Upper lobe of left lung (tissue), 4 donors: ENCODE measurements around the gene CLTB.

Experiments
- EP300 ChIP-seq, 4 donors: sonication (generic); formaldehyde crosslinking; IDR thresholded peaks; one replicate each; pipeline ENCODE4 v1.5.1; 2017; ENCODE audit warnings: antibody characterized with exemption in 4 of 4, control low read depth in 2 of 4
- TF ChIP-seq, protein P1 (sequence below), 6 experiments: fragments of 450-650 bp in 4 of 6; fragments of 200-600 bp in 2 of 6; sonication (generic) in 2 of 6; IDR thresholded peaks; one replicate each; pipeline ENCODE4 v1.5.1; 2016 to 2019; ENCODE audit warnings: antibody characterized with exemption in 6 of 6

DNA sequence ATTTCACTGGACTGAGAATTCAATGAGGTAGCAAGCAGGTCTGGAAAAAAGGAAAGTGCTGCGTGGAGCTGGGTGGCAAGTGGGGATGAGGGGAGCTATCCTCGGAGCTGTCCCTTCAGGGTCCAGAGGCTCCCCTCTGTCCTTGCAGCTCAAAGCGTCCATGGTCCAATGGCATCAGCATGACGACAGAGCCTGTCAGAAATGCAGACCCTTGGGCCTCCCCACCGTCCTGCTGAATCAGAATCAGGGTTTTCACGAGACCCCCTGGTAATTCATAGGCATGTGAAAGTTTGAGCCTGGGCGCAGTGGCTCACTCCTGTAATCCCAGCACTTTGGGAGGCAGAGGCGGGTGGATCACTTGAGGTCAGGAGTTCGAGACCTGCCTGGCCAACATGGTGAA is 22.2 kb downstream of the CLTB start:
- no peak for TF ChIP-seq EP300 (IDR thresholded peaks at IDR 0.05)
- TF ChIP-seq, protein P1, sequence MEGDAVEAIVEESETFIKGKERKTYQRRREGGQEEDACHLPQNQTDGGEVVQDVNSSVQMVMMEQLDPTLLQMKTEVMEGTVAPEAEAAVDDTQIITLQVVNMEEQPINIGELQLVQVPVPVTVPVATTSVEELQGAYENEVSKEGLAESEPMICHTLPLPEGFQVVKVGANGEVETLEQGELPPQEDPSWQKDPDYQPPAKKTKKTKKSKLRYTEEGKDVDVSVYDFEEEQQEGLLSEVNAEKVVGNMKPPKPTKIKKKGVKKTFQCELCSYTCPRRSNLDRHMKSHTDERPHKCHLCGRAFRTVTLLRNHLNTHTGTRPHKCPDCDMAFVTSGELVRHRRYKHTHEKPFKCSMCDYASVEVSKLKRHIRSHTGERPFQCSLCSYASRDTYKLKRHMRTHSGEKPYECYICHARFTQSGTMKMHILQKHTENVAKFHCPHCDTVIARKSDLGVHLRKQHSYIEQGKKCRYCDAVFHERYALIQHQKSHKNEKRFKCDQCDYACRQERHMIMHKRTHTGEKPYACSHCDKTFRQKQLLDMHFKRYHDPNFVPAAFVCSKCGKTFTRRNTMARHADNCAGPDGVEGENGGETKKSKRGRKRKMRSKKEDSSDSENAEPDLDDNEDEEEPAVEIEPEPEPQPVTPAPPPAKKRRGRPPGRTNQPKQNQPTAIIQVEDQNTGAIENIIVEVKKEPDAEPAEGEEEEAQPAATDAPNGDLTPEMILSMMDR (IDR thresholded peaks at IDR 0.05): no peak
